K562 (cell line): ENCODE data around the gene ZNF691. TPM values are rescaled to one million over a fixed set of nuclear protein-coding genes. Genes with fewer than 3 reads are reported as not detected.

ENCODE experiments used
- BMI1 ChIP-seq: fragments of 150-350 bp; IDR thresholded peaks from 2 replicates; pipeline ENCODE4 v1.6.1; 2014; ENCODE audit warnings: low read length
- CHCHD3 ChIP-seq: fragments of 250-450 bp; sonication (Bioruptor Pico); IDR thresholded peaks from 2 replicates; pipeline ENCODE4 v2.1.2; 2022; ENCODE audit warnings: mild to moderate bottlenecking
- DDX20 ChIP-seq: fragments of 450-650 bp; IDR thresholded peaks from 2 replicates; pipeline ENCODE4 v1.6.1; 2016; ENCODE audit warnings: missing genetic modification characterization, low read depth, mild to moderate bottlenecking, missing compliant biosample characterization, moderate library complexity
- FOXO4 ChIP-seq: fragments of 450-650 bp; formaldehyde crosslinking; IDR thresholded peaks from 2 replicates; pipeline ENCODE4 v1.4.0; 2020; ENCODE audit warnings: mild to moderate bottlenecking, moderate library complexity
- GTF2A2 ChIP-seq: IDR thresholded peaks from 2 replicates; pipeline ENCODE4 v1.6.1; 2016; ENCODE audit warnings: mild to moderate bottlenecking, missing genetic modification characterization, missing compliant biosample characterization
- GTF2E2 ChIP-seq: fragments of 200-800 bp; sonication (Bioruptor generic); IDR thresholded peaks from 2 replicates; pipeline ENCODE4 v1.6.1; 2016; ENCODE audit warnings: missing genetic modification characterization, missing compliant biosample characterization
- GTF2F1 ChIP-seq: IDR thresholded peaks from 2 replicates; pipeline ENCODE4 v1.6.1; 2011; ENCODE audit warnings: low read depth, low read length, improper control_type of control experiment
- HIVEP1 ChIP-seq: fragments of 250-450 bp; sonication (Bioruptor Pico); IDR thresholded peaks from 2 replicates; pipeline ENCODE4 v1.4.0; 2020; ENCODE audit warnings: mild to moderate bottlenecking
- IFI16 ChIP-seq: fragments of 250-450 bp; sonication (Bioruptor Pico); IDR thresholded peaks from 2 replicates; pipeline ENCODE4 v2.1.2; 2022; ENCODE audit warnings: mild to moderate bottlenecking, inconsistent platforms
- POLR2A ChIP-seq: fragments of 450-650 bp; conservative IDR thresholded peaks from 2 replicates; pipeline ENCODE4 v1.6.1; 2016
- POLR2G ChIP-seq: fragments of 200-400 bp; formaldehyde crosslinking; IDR thresholded peaks from 2 replicates; pipeline ENCODE4 v1.6.1; 2017; ENCODE audit warnings: low read depth, mild to moderate bottlenecking, antibody characterized with exemption, low read length, moderate library complexity
- RBFOX2 ChIP-seq: fragments of 200-400 bp; formaldehyde crosslinking; IDR thresholded peaks from 2 replicates; pipeline ENCODE4 v1.6.1; 2017; ENCODE audit warnings: low read depth, mild to moderate bottlenecking, low read length, moderate library complexity
- SREBF2 ChIP-seq: sonication (generic); formaldehyde crosslinking; IDR thresholded peaks from 2 replicates; pipeline ENCODE4 v1.4.0; 2020; ENCODE audit warnings: mild to moderate bottlenecking, missing genetic modification reagents
- TARDBP ChIP-seq: fragments of 450-650 bp; IDR thresholded peaks from 2 replicates; pipeline ENCODE4 v1.6.1; 2016
- TCFL5 ChIP-seq: fragments of 250-450 bp; sonication (Bioruptor Pico); conservative IDR thresholded peaks from 2 replicates; pipeline ENCODE4 v1.6.1; 2021; ENCODE audit warnings: mild to moderate bottlenecking, moderate library complexity, matching md5 sums
- WHSC1 ChIP-seq: IDR thresholded peaks from one replicate; pipeline ENCODE4 v1.6.1; 2012; ENCODE audit warnings: low read length, control low read depth, inconsistent platforms
- ZBTB43 ChIP-seq: sonication (generic); formaldehyde crosslinking; IDR thresholded peaks from 2 replicates; pipeline ENCODE4 v1.8.0; 2023; ENCODE audit warnings: mild to moderate bottlenecking, missing genetic modification reagents
- ZC3H8 ChIP-seq: fragments of 450-650 bp; IDR thresholded peaks from 2 replicates; pipeline ENCODE4 v1.6.1; 2017
- ZNF75A ChIP-seq: fragments of 450-650 bp; formaldehyde crosslinking; IDR thresholded peaks from 2 replicates; pipeline ENCODE4 v1.4.0; 2020; ENCODE audit warnings: mild to moderate bottlenecking
- polyA plus RNA-seq, 8 experiments: library from polyadenylated mRNA; depleted of rRNA in 4 of 8; stranded (reverse) in 5 of 8; unstranded in 3 of 8; fragments of >200 nt; fragmentation: Nextera tagmentation in 2 of 8; fragmentation: Illumina TruSeq in 1 of 8; extraction: Ambion mirVana in 2 of 8; extraction: Trizol in 1 of 8; gene quantifications; 2 replicates each; pipeline versions ENCODE4 v1.2.1 to v1.2.3, GENCODE V29; 2011 to 2014; ENCODE audit warnings: inconsistent platforms in 1 of 8, missing spikeins in 1 of 8
- total RNA-seq, 7 experiments: library from RNA; depleted of rRNA in 6 of 7; stranded (reverse); fragments of >200 nt in 6 of 7; fragmentation: Illumina TruSeq in 2 of 7; extraction: Trizol in 2 of 7; gene quantifications; 2 replicates each; pipeline versions ENCODE4 v1.2.1 to v1.2.3, GENCODE V29; 2011 to 2021; ENCODE audit warnings: low replicate concordance in 1 of 7
- TF ChIP-seq, protein P1 (sequence below): fragments of 450-650 bp; IDR thresholded peaks from 2 replicates; pipeline ENCODE4 v1.6.1; 2018; ENCODE audit not compliant: partially characterized antibody
- TF ChIP-seq, protein P2 (sequence below): fragments of 250-450 bp; sonication (Bioruptor Pico); IDR thresholded peaks from 2 replicates; pipeline ENCODE4 v1.8.0; 2022; ENCODE audit warnings: inconsistent platforms, mild to moderate bottlenecking, moderate library complexity, borderline replicate concordance
- TF ChIP-seq, protein P3 (sequence below): sonication (generic); formaldehyde crosslinking; IDR thresholded peaks from 2 replicates; pipeline ENCODE4 v1.9.0; 2022; ENCODE audit warnings: mild to moderate bottlenecking, missing genetic modification reagents

The ZNF691 gene
- total and polyA plus RNA-seq, 9 of the 15 experiments (the other 6 are each of a cell fraction or from before 2014, with no cell fraction given), result 10.7 to 30.4 (median 14.8) TPM

- TF ChIP-seq, protein P1, sequence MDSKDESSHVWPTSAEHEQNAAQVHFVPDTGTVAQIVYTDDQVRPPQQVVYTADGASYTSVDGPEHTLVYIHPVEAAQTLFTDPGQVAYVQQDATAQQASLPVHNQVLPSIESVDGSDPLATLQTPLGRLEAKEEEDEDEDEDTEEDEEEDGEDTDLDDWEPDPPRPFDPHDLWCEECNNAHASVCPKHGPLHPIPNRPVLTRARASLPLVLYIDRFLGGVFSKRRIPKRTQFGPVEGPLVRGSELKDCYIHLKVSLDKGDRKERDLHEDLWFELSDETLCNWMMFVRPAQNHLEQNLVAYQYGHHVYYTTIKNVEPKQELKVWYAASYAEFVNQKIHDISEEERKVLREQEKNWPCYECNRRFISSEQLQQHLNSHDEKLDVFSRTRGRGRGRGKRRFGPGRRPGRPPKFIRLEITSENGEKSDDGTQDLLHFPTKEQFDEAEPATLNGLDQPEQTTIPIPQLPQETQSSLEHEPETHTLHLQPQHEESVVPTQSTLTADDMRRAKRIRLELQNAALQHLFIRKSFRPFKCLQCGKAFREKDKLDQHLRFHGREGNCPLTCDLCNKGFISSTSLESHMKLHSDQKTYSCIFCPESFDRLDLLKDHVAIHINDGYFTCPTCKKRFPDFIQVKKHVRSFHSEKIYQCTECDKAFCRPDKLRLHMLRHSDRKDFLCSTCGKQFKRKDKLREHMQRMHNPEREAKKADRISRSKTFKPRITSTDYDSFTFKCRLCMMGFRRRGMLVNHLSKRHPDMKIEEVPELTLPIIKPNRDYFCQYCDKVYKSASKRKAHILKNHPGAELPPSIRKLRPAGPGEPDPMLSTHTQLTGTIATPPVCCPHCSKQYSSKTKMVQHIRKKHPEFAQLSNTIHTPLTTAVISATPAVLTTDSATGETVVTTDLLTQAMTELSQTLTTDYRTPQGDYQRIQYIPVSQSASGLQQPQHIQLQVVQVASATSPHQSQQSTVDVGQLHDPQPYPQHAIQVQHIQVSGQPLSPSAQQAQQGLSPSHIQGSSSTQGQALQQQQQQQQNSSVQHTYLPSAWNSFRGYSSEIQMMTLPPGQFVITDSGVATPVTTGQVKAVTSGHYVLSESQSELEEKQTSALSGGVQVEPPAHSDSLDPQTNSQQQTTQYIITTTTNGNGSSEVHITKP, result peak; percentile 83
- no peak for TF ChIP-seq CHCHD3 (CRISPR knock-in tag)
- no peak for TF ChIP-seq WHSC1
- TF ChIP-seq GTF2F1, result no peak
- peak; percentile 43; the same call in 1 of the 2 replicates for TF ChIP-seq RBFOX2
- TF ChIP-seq, protein P2, sequence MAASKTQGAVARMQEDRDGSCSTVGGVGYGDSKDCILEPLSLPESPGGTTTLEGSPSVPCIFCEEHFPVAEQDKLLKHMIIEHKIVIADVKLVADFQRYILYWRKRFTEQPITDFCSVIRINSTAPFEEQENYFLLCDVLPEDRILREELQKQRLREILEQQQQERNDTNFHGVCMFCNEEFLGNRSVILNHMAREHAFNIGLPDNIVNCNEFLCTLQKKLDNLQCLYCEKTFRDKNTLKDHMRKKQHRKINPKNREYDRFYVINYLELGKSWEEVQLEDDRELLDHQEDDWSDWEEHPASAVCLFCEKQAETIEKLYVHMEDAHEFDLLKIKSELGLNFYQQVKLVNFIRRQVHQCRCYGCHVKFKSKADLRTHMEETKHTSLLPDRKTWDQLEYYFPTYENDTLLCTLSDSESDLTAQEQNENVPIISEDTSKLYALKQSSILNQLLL (CRISPR knock-in tag), result no peak
- TF ChIP-seq IFI16 (CRISPR knock-in tag), result no peak
- TF ChIP-seq GTF2A2 (tag), result no peak
- TF ChIP-seq ZC3H8, result 0 out of 2 replicates have a peak, but pooled peaks have one; percentile 47
- TF ChIP-seq, protein P3, sequence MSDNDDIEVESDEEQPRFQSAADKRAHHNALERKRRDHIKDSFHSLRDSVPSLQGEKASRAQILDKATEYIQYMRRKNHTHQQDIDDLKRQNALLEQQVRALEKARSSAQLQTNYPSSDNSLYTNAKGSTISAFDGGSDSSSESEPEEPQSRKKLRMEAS, result no peak; the same call in 1 of the 2 replicates
- TF ChIP-seq GTF2E2, result no peak; the same call in 1 of the 2 replicates
- TF ChIP-seq ZNF75A (CRISPR knock-in tag), result no peak
- TF ChIP-seq TARDBP, result peak; percentile 70
- peak; percentile 67; the same call in 1 of the 2 replicates for TF ChIP-seq POLR2A
- no peak for TF ChIP-seq BMI1
- TF ChIP-seq FOXO4, result no peak
- TF ChIP-seq HIVEP1 (CRISPR knock-in tag), result no peak
- no peak for TF ChIP-seq TCFL5 (CRISPR knock-in tag)
- no peak for TF ChIP-seq SREBF2 (CRISPR knock-in tag)
- TF ChIP-seq DDX20 (tag), result peak; percentile 69; the same call in 1 of the 2 replicates
- TF ChIP-seq ZBTB43, result no peak
- TF ChIP-seq POLR2G, result no peak
These were observed 21.2 kb upstream of the ZNF691 start (continued) for GRCh38 chr1:42825036-42825851.
